Calu3 (cell line): ENCODE results near the gene ARHGEF40. TPM values are rescaled to one million over a fixed set of nuclear protein-coding genes. Genes with fewer than 3 reads are reported as not detected.

ENCODE experiments used
- BruUV-seq: library from RNA; stranded (reverse); fragments of 400-500 nt; replicated peaks from 2 replicates; lab custom pipeline; 2021; lab: Mats Ljungman, UMichigan
- CTCF ChIA-PET: fragments of 300-600 bp; sonication (Branson Sonifier 250); formaldehyde crosslinking; loops from one replicate; lab custom pipeline; 2022; ENCODE audit warnings: antibody characterized with exemption; lab: Charles Lee
- DNase-seq: peaks from one replicate; pipeline ENCODE4 v3.0.0; 2022
- H3K27ac Mint-ChIP-seq: one replicate; pipeline ENCODE4 v1.8.0; 2022; ENCODE audit warnings: mixed read lengths; ENCODE audit not compliant: unreplicated experiment
- H3K27me3 Mint-ChIP-seq: one replicate; pipeline ENCODE4 v1.8.0; 2022; ENCODE audit warnings: mixed read lengths; ENCODE audit not compliant: unreplicated experiment
- H3K36me3 Mint-ChIP-seq: one replicate; pipeline ENCODE4 v1.8.0; 2022; ENCODE audit warnings: mild to moderate bottlenecking, moderate library complexity, mixed read lengths; ENCODE audit not compliant: insufficient read depth, unreplicated experiment
- H3K4me1 Mint-ChIP-seq: one replicate; pipeline ENCODE4 v1.8.0; 2022; ENCODE audit warnings: mild to moderate bottlenecking, low read depth, mixed read lengths; ENCODE audit not compliant: unreplicated experiment
- H3K4me3 Mint-ChIP-seq: one replicate; pipeline ENCODE4 v1.8.0; 2022; ENCODE audit warnings: mild to moderate bottlenecking, low read depth, moderate library complexity, mixed read lengths; ENCODE audit not compliant: unreplicated experiment
- H3K9me3 Mint-ChIP-seq: one replicate; pipeline ENCODE4 v1.8.0; 2022; ENCODE audit warnings: low read depth, mixed read lengths; ENCODE audit not compliant: unreplicated experiment
- intact Hi-C: fragments of 100-400 bp; cut with micrococcal nuclease; formaldehyde crosslinking; loops from one replicate; pipeline ENCODE4 v1.10.0; 2022; ENCODE audit not compliant: unreplicated experiment
- total RNA-seq: library from RNA; stranded (reverse); gene quantifications from 2 replicates; pipeline ENCODE4 v1.2.3, GENCODE V29; 2022
- TF ChIP-seq, protein P1 (sequence below): fragments of 200-600 bp; IDR thresholded peaks from one replicate; pipeline ENCODE4 v1.8.0; 2022; ENCODE audit warnings: antibody characterized with exemption; ENCODE audit not compliant: unreplicated experiment

Gene ARHGEF40
- total RNA-seq, 1 experiment from 2014 or later, result 16.8 TPM

DNA sequence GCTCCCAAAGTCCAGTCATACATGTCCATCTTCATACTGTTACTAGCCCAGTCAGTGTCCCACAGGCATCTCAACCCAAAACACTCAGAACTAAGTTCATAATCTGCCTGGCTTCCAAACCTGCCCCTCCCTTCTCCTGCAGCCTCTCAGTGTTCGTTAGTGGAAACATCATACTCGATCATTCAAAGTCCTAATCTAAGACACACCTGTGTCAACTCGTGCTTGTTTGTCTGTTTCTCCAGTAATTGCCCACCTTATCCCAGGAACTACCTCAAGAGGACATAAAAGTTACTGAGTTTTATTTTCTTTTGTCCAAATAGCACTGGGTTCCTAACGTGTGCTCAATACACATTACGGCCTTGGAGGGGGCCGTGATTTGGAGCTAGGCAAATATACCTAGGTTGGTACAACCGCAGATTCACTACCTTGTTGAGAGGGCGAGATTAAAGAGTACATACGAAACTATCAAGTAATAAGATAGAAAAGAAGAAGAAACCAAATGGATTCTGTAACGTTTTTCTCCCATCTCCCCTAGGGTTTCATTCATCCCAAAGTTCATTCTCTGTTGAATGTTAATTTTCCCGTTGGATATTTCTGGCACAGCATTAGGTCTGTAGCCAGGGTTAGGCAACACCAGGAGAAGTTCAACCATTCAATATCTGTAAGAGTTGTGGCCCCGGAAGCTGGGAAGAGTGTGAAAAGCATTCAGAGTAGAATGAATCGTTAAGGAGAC lies 9.3 kb upstream of the ARHGEF40 start:
- no peaks in the 10 kb centered on the region for H3K4me1 Mint-ChIP-seq
- DNase-seq, result no peak
- TF ChIP-seq, protein P1, sequence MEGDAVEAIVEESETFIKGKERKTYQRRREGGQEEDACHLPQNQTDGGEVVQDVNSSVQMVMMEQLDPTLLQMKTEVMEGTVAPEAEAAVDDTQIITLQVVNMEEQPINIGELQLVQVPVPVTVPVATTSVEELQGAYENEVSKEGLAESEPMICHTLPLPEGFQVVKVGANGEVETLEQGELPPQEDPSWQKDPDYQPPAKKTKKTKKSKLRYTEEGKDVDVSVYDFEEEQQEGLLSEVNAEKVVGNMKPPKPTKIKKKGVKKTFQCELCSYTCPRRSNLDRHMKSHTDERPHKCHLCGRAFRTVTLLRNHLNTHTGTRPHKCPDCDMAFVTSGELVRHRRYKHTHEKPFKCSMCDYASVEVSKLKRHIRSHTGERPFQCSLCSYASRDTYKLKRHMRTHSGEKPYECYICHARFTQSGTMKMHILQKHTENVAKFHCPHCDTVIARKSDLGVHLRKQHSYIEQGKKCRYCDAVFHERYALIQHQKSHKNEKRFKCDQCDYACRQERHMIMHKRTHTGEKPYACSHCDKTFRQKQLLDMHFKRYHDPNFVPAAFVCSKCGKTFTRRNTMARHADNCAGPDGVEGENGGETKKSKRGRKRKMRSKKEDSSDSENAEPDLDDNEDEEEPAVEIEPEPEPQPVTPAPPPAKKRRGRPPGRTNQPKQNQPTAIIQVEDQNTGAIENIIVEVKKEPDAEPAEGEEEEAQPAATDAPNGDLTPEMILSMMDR, result no peak
- no peaks in the 10 kb centered on the region for H3K9me3 Mint-ChIP-seq
- no peaks in the 10 kb centered on the region for H3K36me3 Mint-ChIP-seq
- intact Hi-C loops, result no loop called here
- no TSS peak for BruUV-seq
- no peak overlapping the region for H3K4me3 Mint-ChIP-seq
- CTCF ChIA-PET, result no interaction called here
- no peak overlapping the region for H3K27ac Mint-ChIP-seq
- H3K27me3 Mint-ChIP-seq, result peaks cover 28% of the 10 kb centered on the region

DNA sequence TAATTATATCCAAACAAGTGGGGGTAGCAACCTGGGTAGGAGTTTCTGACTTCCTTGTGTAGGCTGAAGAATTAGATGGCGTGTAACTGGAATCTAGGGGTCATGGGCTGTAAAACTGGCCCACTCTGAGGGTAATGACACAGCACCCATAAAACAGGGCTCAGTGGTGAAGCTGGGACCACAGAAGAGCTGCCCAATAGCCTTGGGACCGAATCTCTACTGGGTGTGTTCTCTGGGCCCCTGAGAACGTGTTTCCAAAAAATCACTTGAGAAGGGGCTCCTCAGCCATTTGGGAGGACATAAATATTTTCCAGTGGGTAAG lies 8.8 kb upstream of the ARHGEF40 start:
- TF ChIP-seq, protein P1, result no peak
- CTCF ChIA-PET, result no interaction called here
- no TSS peak for BruUV-seq
- no peak overlapping the region for H3K4me3 Mint-ChIP-seq
- H3K4me1 Mint-ChIP-seq, result no peaks in the 10 kb centered on the region
- no peaks in the 10 kb centered on the region for H3K9me3 Mint-ChIP-seq
- H3K36me3 Mint-ChIP-seq, result no peaks in the 10 kb centered on the region
- DNase-seq, result no peak
- no peak overlapping the region for H3K27ac Mint-ChIP-seq
- peaks cover 33% of the 10 kb centered on the region for H3K27me3 Mint-ChIP-seq
- intact Hi-C loops, result no loop called here

DNA sequence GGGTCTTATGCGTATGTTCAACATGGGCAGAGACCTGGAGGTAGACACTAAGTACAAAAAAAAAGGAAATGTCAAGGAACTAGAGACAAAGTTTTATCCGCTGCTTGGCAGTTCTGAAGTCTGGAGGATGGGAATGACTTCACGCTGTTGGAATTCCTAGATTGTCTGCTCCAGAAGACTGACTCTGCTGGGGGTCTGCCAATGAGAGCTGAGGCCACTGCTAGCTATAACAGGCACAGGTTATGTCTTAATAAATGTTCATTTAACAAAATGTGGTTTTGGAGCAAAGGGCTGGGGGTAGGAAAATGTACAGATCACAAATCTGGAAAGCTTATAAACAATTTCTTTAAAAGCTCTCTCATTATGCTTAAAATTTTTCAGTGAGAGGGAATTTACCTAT lies 6.6 kb upstream of the ARHGEF40 start:
- CTCF ChIA-PET, result interaction anchor here (1.7 kb wide), 1 partner anchor 49 kb away, joined by 4 read pairs; no protein-coding TSS in a partner anchor
- no peak overlapping the region for H3K4me3 Mint-ChIP-seq
- no TSS peak for BruUV-seq

DNA sequence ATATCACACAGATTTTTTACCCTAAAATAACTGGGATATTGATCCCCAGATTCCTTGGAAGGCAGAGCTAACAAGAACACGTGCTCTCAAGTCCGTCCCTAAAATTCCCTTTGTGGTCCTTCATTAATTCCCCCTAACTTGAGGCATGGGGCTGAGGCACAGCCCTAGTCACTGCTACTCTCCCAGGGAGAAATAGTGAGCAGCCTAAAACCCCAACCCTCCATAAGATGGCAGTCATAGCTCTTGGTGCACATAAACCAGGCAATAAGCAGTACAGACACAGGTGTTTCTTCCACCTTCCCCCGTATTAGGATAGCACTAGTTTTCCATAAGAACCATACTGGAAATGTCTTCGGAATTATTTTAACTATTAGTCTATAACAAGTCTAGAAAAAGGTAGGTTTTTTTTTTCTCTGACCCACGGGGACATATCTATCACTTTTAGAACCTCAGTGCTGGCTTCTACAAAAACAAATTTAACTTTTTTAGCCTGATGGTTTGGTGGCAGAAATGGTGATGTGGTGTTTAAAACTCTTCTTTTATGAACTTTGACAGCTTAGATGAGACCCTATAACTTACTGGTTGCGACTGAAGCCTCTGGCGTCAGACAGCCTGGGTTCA lies 3.1 kb upstream of the ARHGEF40 start:
- H3K36me3 Mint-ChIP-seq, result peaks cover 26% of the 10 kb centered on the region
- TF ChIP-seq, protein P1, result no peak
- H3K9me3 Mint-ChIP-seq, result no peaks in the 10 kb centered on the region
- CTCF ChIA-PET, result interaction anchor here (0.7 to 1.4 kb wide), 5 partner anchors 23 to 52 kb away, joined by 3 to 11 read pairs (median 6); no protein-coding TSS in a partner anchor
- no peak for DNase-seq
- no TSS peak for BruUV-seq
- intact Hi-C loops, result no loop called here
- peaks cover 52% of the 10 kb centered on the region for H3K27me3 Mint-ChIP-seq
- no peak overlapping the region for H3K27ac Mint-ChIP-seq
- peaks cover 8% of the 10 kb centered on the region for H3K4me1 Mint-ChIP-seq
- no peak overlapping the region for H3K4me3 Mint-ChIP-seq

More for the DNA sequence above, 6.6 kb upstream of the ARHGEF40 start:
- DNase-seq, result no peak
- H3K27me3 Mint-ChIP-seq, result peaks cover 55% of the 10 kb centered on the region
- H3K27ac Mint-ChIP-seq, result no peak overlapping the region
- TF ChIP-seq, protein P1, result no peak
- no peaks in the 10 kb centered on the region for H3K36me3 Mint-ChIP-seq
- intact Hi-C loops, result no loop called here
- H3K4me1 Mint-ChIP-seq, result no peaks in the 10 kb centered on the region
- no peaks in the 10 kb centered on the region for H3K9me3 Mint-ChIP-seq
